H9 (cell line): ENCODE measurements around the gene EDN1. TPM values are rescaled to one million over a fixed set of nuclear protein-coding genes. Genes with fewer than 3 reads are reported as not detected.

Experiments
- DNase-seq: peaks from one replicate; pipeline ENCODE4 v3.0.0-alpha.2; 2017
- H2AFZ ChIP-seq: one replicate; pipeline ENCODE4 v1.6.1; 2013; ENCODE audit warnings: mild to moderate bottlenecking, low read length, control low read depth, moderate library complexity
- H2AK5ac ChIP-seq: 2 replicates; pipeline ENCODE4 v1.6.1; 2013; ENCODE audit warnings: low read length, control low read depth, mixed read lengths; ENCODE audit not compliant: insufficient read length
- H2BK120ac ChIP-seq: one replicate; pipeline ENCODE4 v1.6.1; 2013; ENCODE audit warnings: low read depth, mild to moderate bottlenecking, low read length, control low read depth, inconsistent platforms; ENCODE audit not compliant: poor library complexity, severe bottlenecking
- H2BK12ac ChIP-seq: 2 replicates; pipeline ENCODE4 v1.6.1; 2013; ENCODE audit warnings: low read length, control low read depth, mixed read lengths, low read depth; ENCODE audit not compliant: insufficient read length
- H2BK15ac ChIP-seq: 2 replicates; pipeline ENCODE4 v1.6.1; 2013; ENCODE audit warnings: low read depth, low read length, control low read depth
- H2BK20ac ChIP-seq: one replicate; pipeline ENCODE4 v1.6.1; 2013; ENCODE audit warnings: low read depth, mild to moderate bottlenecking, low read length, control low read depth, inconsistent platforms; ENCODE audit not compliant: poor library complexity, severe bottlenecking
- H2BK5ac ChIP-seq: 2 replicates; pipeline ENCODE4 v1.6.1; 2013; ENCODE audit warnings: low read length, control low read depth, mixed read lengths; ENCODE audit not compliant: insufficient read length
- H3K14ac ChIP-seq: 2 replicates; pipeline ENCODE4 v1.6.1; 2013; ENCODE audit warnings: low read length, control low read depth; ENCODE audit not compliant: insufficient read depth
- H3K18ac ChIP-seq: 2 replicates; pipeline ENCODE4 v1.6.1; 2013; ENCODE audit warnings: low read depth, mild to moderate bottlenecking, mixed read lengths, low read length, control low read depth; ENCODE audit not compliant: insufficient read length
- H3K23ac ChIP-seq: 2 replicates; pipeline ENCODE4 v1.6.1; 2013; ENCODE audit warnings: low read length, control low read depth, mixed read lengths, low read depth; ENCODE audit not compliant: insufficient read length
- H3K23me2 ChIP-seq: 2 replicates; pipeline ENCODE4 v1.6.1; 2013; ENCODE audit warnings: low read depth, mild to moderate bottlenecking, mixed read lengths, low read length, control low read depth; ENCODE audit not compliant: insufficient read length, poor library complexity, severe bottlenecking
- H3K27ac ChIP-seq: 2 replicates; pipeline ENCODE4 v1.5.1; 2013; ENCODE audit warnings: low read length, control low read depth, mixed read lengths, low read depth; ENCODE audit not compliant: insufficient read length
- H3K27me3 ChIP-seq: 2 replicates; pipeline ENCODE4 v1.6.1; 2013; ENCODE audit warnings: low read length, control low read depth, inconsistent platforms; ENCODE audit not compliant: insufficient read depth
- H3K4ac ChIP-seq: 2 replicates; pipeline ENCODE4 v1.6.1; 2013; ENCODE audit warnings: low read depth, mild to moderate bottlenecking, control low read depth, inconsistent platforms, low read length, moderate library complexity
- H3K4me1 ChIP-seq: 2 replicates; pipeline ENCODE4 v1.6.1; 2013; ENCODE audit warnings: low read length, control low read depth, inconsistent platforms; ENCODE audit not compliant: insufficient read depth
- H3K4me2 ChIP-seq: 2 replicates; pipeline ENCODE4 v1.6.1; 2013; ENCODE audit warnings: low read length, control low read depth, mixed read lengths; ENCODE audit not compliant: insufficient read length, insufficient read depth
- H3K56ac ChIP-seq: 2 replicates; pipeline ENCODE4 v1.6.1; 2013; ENCODE audit warnings: low read depth, mild to moderate bottlenecking, mixed read lengths, low read length, control low read depth; ENCODE audit not compliant: insufficient read length
- H3K79me1 ChIP-seq: 2 replicates; pipeline ENCODE4 v1.6.1; 2013; ENCODE audit warnings: low read depth, mild to moderate bottlenecking, moderate library complexity, low read length, control low read depth, inconsistent platforms; ENCODE audit not compliant: insufficient read depth, poor library complexity, severe bottlenecking
- H3K79me2 ChIP-seq: 2 replicates; pipeline ENCODE4 v1.6.1; 2013; ENCODE audit warnings: low read length, control low read depth, inconsistent platforms; ENCODE audit not compliant: insufficient read depth
- H3K9ac ChIP-seq: 2 replicates; pipeline ENCODE4 v1.6.1; 2013; ENCODE audit warnings: low read length, control low read depth, mixed read lengths; ENCODE audit not compliant: insufficient read length; ENCODE audit errors: extremely low read depth
- H3K9me3 ChIP-seq: one replicate; pipeline ENCODE4 v1.6.1; 2013; ENCODE audit warnings: low read depth, low read length, inconsistent platforms; ENCODE audit not compliant: control insufficient read depth
- H3T11ph ChIP-seq: one replicate; pipeline ENCODE4 v1.6.1; 2013; ENCODE audit warnings: mild to moderate bottlenecking, low read length, control low read depth, inconsistent platforms
- H4K20me1 ChIP-seq: one replicate; pipeline ENCODE4 v1.6.1; 2013; ENCODE audit not compliant: control insufficient read depth, insufficient read length, insufficient read depth
- H4K5ac ChIP-seq: 2 replicates; pipeline ENCODE4 v1.6.1; 2013; ENCODE audit warnings: low read depth, mild to moderate bottlenecking, mixed read lengths, low read length, control low read depth; ENCODE audit not compliant: insufficient read length
- H4K8ac ChIP-seq: replicated peaks from 2 replicates; pipeline ENCODE4 v1.6.1; 2013; ENCODE audit warnings: low read length, control low read depth, mixed read lengths, low read depth; ENCODE audit not compliant: insufficient read length
- H4K91ac ChIP-seq: 2 replicates; pipeline ENCODE4 v1.6.1; 2013; ENCODE audit warnings: low read depth, mild to moderate bottlenecking, moderate library complexity, mixed read lengths, low read length, control low read depth; ENCODE audit not compliant: insufficient read length
- H3K27ac Mint-ChIP-seq, 3 experiments: 2 replicates in 2 of 3; 3 replicates in 1 of 3; pipeline ENCODE4 v1.8.0; 2020 to 2021; ENCODE audit warnings: mixed read lengths in 3 of 3, mild to moderate bottlenecking in 1 of 3, moderate library complexity in 1 of 3
- H3K27me3 Mint-ChIP-seq: 2 replicates; pipeline ENCODE4 v1.8.0; 2021; ENCODE audit warnings: low read depth, mild to moderate bottlenecking, moderate library complexity, mixed read lengths
- H3K36me3 Mint-ChIP-seq, 3 experiments: 2 replicates in 2 of 3; 3 replicates in 1 of 3; pipeline ENCODE4 v1.8.0; 2020 to 2021; ENCODE audit warnings: low read depth in 3 of 3, mixed read lengths in 3 of 3; ENCODE audit not compliant: insufficient read depth in 1 of 3
- H3K4me1 Mint-ChIP-seq, 2 experiments: 2 replicates each; pipeline ENCODE4 v1.8.0; 2020; ENCODE audit warnings: mixed read lengths in 2 of 2
- H3K4me3 Mint-ChIP-seq, 2 experiments: 2 replicates in 1 of 2; 3 replicates in 1 of 2; pipeline ENCODE4 v1.8.0; 2020 to 2021; ENCODE audit warnings: mild to moderate bottlenecking in 2 of 2, mixed read lengths in 2 of 2, moderate library complexity in 1 of 2
- H3K9me3 Mint-ChIP-seq, 2 experiments: 2 replicates in 1 of 2; 3 replicates in 1 of 2; pipeline ENCODE4 v1.8.0; 2020; ENCODE audit warnings: mild to moderate bottlenecking in 2 of 2, mixed read lengths in 2 of 2, moderate library complexity in 1 of 2
- CTCF ChIP-seq: fragments of 200-600 bp; sonication (generic); conservative IDR thresholded peaks from 3 replicates; pipeline ENCODE4 v1.8.0; 2021; ENCODE audit warnings: antibody characterized with exemption, mild to moderate bottlenecking
- WGBS: extraction: QIAGEN DNeasy Blood & Tissue Kit; methylation state at CpG from one replicate; pipeline ENCODE4 v1.1.7; 2013; ENCODE audit warnings: missing lambda C conversion rate, low lambda C conversion rate, mixed read lengths; ENCODE audit not compliant: insufficient read length; ENCODE audit errors: extremely low coverage; 5-methylcytosine and 5-hydroxymethylcytosine counted together
- total RNA-seq: library from RNA; stranded (reverse); gene quantifications from 2 replicates; pipeline ENCODE4 v1.2.1, GENCODE V29; 2021

Gene EDN1
- total RNA-seq, 1 experiment from 2014 or later: 2.1 TPM

DNA sequence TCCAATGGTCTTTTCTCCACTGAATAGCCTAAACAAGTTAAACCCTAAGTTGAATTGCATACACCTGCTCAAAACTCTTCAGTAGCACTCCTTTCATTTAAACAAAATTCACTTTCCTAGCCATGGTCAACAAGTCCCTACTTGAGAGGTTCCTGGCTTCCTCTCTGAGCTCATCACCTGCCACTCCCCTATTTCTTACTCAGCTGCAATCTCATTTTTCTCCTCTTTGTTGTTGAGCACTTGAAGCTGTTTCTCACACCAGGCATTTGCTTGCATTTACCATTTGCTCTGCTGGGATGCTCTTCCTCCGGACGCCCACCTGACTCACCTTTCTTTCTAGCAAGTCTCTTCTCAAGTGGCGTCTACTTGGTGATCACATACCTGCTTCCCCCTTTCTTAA is 38.5 kb downstream of the EDN1 start:
- Histone ChIP-seq H3K9ac (no peak overlapping the region), H4K5ac (no peak overlapping the region), H3K79me1 (no peaks in the 10 kb centered on the region), H2BK5ac (no peak overlapping the region), H3K23ac (no peak overlapping the region), H3T11ph (no peak overlapping the region), H3K4ac (no peak overlapping the region), H2AK5ac (no peak overlapping the region), H4K20me1 (no peaks in the 10 kb centered on the region), H2BK20ac (no peak overlapping the region), H4K91ac (no peak overlapping the region), H3K9me3 (no peaks in the 10 kb centered on the region), H3K27ac (no peak overlapping the region), H2BK12ac (no peak overlapping the region), H3K4me1 (peaks cover 16% of the 10 kb centered on the region), H3K4me2 (no peak overlapping the region), H2AFZ (no peak overlapping the region), H3K14ac (no peak overlapping the region), H3K56ac (no peak overlapping the region), H3K23me2 (no peaks in the 10 kb centered on the region), H2BK15ac (no peak overlapping the region), H3K79me2 (no peaks in the 10 kb centered on the region), H3K27me3 (no peaks in the 10 kb centered on the region), H2BK120ac (no peak overlapping the region), H4K8ac (no peak overlapping the region), H3K18ac (no peak overlapping the region)
- H3K27me3 Mint-ChIP-seq: no peaks in the 10 kb centered on the region
- no peak overlapping the region for H3K4me3 Mint-ChIP-seq
- no CpG with 5 or more reads among the region's 3 CpGs for WGBS
- H3K36me3 Mint-ChIP-seq: peaks cover 0 to 8% (median 8%) of the 10 kb centered on the region in 3 experiments; a peak in 4 of 7 replicates
- H3K9me3 Mint-ChIP-seq: peaks cover 3 to 6% of the 10 kb centered on the region in 2 experiments; a peak in 4 of 5 replicates
- H3K4me1 Mint-ChIP-seq: peaks cover 64 to 72% of the 10 kb centered on the region in 2 experiments
- TF ChIP-seq CTCF: no peak
- no peak overlapping the region; a peak in 1 of 7 replicates for H3K27ac Mint-ChIP-seq
- DNase-seq: no peak
